Measurements from ENCODE around the gene RPGRIP1. TPM values are rescaled to one million over a fixed set of nuclear protein-coding genes. Genes with fewer than 3 reads are reported as not detected.

Gene RPGRIP1
- polyA plus RNA-seq, 1 of the 3 experiments (the other 2 are of a cell fraction) = not detected

DNA sequence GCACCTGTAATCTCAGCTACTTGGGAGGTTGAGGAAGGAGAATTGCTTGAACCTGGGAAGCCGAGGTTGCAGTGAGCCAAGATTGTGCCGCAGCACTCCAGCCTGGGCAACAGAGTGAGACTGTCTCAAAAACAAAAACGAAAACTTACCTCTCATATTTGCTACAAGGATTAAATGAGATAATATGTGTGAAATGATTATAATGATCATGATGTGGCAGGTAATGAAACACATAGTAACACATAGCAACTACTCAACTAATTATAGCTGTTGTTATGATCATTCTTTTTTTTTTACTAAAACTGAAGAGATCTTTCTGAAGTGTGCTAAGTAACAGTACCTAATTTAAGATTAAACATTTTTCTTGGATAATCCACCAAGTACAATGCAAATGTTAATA is 30.1 kb downstream of the RPGRIP1 start:
- H3K36me3 ChIP-seq (replicated peaks in 1 of 2; ENCODE audit: control insufficient read depth in 1 of 2, insufficient read depth in 2 of 2, low read length in 1 of 2) = no peaks in the 10 kb centered on the region
- WGBS (ENCODE audit: low lambda C conversion rate) = 66% methylated on average over 3 of the region's 3 CpGs
- no peaks in the 10 kb centered on the region for H4K20me1 ChIP-seq (ENCODE audit: insufficient read depth)
- H3K9me2 ChIP-seq = no peaks in the 10 kb centered on the region
- ChIA-PET POLR2A (no interaction called here), CTCF (no interaction called here)
- no peaks in the 10 kb centered on the region for H3K9me3 ChIP-seq
- no peak overlapping the region for H3K4me3 ChIP-seq (ENCODE audit: low read depth in 2 of 2, low read length in 1 of 2)
- no peak for DNase-seq
- H3K9ac ChIP-seq = no peak overlapping the region
- H3K27ac ChIP-seq (ENCODE audit: low read depth in 2 of 2, low read length in 1 of 2) = no peak overlapping the region
- H3K4me1 ChIP-seq (ENCODE audit: control insufficient read depth in 1 of 2, insufficient read depth in 2 of 2, low read depth in 1 of 2, low read length in 1 of 2) = no peaks in the 10 kb centered on the region; a peak in 1 of 4 replicates
- H3K79me2 ChIP-seq (ENCODE audit: insufficient read depth) = no peaks in the 10 kb centered on the region
- H3K27me3 ChIP-seq (ENCODE audit: insufficient read depth) = peaks cover 15% of the 10 kb centered on the region; the same call in 1 of the 2 replicates
- TF ChIP-seq FOSL2 (IDR thresholded peaks at IDR 0.05; ENCODE audit: borderline replicate concordance, low read depth) = no peak
- TF ChIP-seq, protein P1, sequence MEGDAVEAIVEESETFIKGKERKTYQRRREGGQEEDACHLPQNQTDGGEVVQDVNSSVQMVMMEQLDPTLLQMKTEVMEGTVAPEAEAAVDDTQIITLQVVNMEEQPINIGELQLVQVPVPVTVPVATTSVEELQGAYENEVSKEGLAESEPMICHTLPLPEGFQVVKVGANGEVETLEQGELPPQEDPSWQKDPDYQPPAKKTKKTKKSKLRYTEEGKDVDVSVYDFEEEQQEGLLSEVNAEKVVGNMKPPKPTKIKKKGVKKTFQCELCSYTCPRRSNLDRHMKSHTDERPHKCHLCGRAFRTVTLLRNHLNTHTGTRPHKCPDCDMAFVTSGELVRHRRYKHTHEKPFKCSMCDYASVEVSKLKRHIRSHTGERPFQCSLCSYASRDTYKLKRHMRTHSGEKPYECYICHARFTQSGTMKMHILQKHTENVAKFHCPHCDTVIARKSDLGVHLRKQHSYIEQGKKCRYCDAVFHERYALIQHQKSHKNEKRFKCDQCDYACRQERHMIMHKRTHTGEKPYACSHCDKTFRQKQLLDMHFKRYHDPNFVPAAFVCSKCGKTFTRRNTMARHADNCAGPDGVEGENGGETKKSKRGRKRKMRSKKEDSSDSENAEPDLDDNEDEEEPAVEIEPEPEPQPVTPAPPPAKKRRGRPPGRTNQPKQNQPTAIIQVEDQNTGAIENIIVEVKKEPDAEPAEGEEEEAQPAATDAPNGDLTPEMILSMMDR (IDR thresholded peaks at IDR 0.05) = no peak
- no peak for TF ChIP-seq NFIC (IDR thresholded peaks at IDR 0.05; ENCODE audit: borderline replicate concordance)
- TF ChIP-seq SMC3 (IDR thresholded peaks at IDR 0.05; ENCODE audit: low read depth, low read length) = no peak
- TF ChIP-seq MXI1 (IDR thresholded peaks at IDR 0.05; ENCODE audit: low read depth, low read length) = no peak
- TF ChIP-seq JUND (IDR thresholded peaks at IDR 0.05) = no peak
- TF ChIP-seq, protein P2, sequence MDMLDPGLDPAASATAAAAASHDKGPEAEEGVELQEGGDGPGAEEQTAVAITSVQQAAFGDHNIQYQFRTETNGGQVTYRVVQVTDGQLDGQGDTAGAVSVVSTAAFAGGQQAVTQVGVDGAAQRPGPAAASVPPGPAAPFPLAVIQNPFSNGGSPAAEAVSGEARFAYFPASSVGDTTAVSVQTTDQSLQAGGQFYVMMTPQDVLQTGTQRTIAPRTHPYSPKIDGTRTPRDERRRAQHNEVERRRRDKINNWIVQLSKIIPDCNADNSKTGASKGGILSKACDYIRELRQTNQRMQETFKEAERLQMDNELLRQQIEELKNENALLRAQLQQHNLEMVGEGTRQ (IDR thresholded peaks at IDR 0.05; ENCODE audit: borderline replicate concordance, low read depth, low read length) = no peak
- TF ChIP-seq, protein P3, sequence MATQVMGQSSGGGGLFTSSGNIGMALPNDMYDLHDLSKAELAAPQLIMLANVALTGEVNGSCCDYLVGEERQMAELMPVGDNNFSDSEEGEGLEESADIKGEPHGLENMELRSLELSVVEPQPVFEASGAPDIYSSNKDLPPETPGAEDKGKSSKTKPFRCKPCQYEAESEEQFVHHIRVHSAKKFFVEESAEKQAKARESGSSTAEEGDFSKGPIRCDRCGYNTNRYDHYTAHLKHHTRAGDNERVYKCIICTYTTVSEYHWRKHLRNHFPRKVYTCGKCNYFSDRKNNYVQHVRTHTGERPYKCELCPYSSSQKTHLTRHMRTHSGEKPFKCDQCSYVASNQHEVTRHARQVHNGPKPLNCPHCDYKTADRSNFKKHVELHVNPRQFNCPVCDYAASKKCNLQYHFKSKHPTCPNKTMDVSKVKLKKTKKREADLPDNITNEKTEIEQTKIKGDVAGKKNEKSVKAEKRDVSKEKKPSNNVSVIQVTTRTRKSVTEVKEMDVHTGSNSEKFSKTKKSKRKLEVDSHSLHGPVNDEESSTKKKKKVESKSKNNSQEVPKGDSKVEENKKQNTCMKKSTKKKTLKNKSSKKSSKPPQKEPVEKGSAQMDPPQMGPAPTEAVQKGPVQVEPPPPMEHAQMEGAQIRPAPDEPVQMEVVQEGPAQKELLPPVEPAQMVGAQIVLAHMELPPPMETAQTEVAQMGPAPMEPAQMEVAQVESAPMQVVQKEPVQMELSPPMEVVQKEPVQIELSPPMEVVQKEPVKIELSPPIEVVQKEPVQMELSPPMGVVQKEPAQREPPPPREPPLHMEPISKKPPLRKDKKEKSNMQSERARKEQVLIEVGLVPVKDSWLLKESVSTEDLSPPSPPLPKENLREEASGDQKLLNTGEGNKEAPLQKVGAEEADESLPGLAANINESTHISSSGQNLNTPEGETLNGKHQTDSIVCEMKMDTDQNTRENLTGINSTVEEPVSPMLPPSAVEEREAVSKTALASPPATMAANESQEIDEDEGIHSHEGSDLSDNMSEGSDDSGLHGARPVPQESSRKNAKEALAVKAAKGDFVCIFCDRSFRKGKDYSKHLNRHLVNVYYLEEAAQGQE (IDR thresholded peaks at IDR 0.05; ENCODE audit: low read depth, low read length) = no peak
- no peak for TF ChIP-seq TCF12 (IDR thresholded peaks at IDR 0.05)
- TF ChIP-seq FOXJ3 (CRISPR knock-in tag; IDR thresholded peaks at IDR 0.05) = no peak
- no peak for TF ChIP-seq MEF2A (IDR thresholded peaks at IDR 0.05; ENCODE audit: borderline replicate concordance, low read depth)
- TF ChIP-seq, protein P4, sequence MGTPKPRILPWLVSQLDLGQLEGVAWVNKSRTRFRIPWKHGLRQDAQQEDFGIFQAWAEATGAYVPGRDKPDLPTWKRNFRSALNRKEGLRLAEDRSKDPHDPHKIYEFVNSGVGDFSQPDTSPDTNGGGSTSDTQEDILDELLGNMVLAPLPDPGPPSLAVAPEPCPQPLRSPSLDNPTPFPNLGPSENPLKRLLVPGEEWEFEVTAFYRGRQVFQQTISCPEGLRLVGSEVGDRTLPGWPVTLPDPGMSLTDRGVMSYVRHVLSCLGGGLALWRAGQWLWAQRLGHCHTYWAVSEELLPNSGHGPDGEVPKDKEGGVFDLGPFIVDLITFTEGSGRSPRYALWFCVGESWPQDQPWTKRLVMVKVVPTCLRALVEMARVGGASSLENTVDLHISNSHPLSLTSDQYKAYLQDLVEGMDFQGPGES (IDR thresholded peaks at IDR 0.05; ENCODE audit: low read depth, low read length) = no peak
- TF ChIP-seq, protein P5, sequence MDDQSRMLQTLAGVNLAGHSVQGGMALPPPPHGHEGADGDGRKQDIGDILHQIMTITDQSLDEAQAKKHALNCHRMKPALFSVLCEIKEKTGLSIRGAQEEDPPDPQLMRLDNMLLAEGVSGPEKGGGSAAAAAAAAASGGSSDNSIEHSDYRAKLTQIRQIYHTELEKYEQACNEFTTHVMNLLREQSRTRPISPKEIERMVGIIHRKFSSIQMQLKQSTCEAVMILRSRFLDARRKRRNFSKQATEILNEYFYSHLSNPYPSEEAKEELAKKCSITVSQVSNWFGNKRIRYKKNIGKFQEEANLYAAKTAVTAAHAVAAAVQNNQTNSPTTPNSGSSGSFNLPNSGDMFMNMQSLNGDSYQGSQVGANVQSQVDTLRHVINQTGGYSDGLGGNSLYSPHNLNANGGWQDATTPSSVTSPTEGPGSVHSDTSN (IDR thresholded peaks at IDR 0.05) = no peak
- TF ChIP-seq, protein P6, sequence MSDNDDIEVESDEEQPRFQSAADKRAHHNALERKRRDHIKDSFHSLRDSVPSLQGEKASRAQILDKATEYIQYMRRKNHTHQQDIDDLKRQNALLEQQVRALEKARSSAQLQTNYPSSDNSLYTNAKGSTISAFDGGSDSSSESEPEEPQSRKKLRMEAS (IDR thresholded peaks at IDR 0.05; ENCODE audit: low read depth) = no peak
- no peak for TF ChIP-seq RXRA (IDR thresholded peaks at IDR 0.05; ENCODE audit: borderline replicate concordance, low read depth)
- no peak for TF ChIP-seq YY1 (IDR thresholded peaks at IDR 0.05; ENCODE audit: low read depth)
- TF ChIP-seq EP300 (IDR thresholded peaks at IDR 0.05; ENCODE audit: borderline replicate concordance in 1 of 2, low read depth in 1 of 2, low read length in 1 of 2) = no peak
- H2AFZ ChIP-seq (ENCODE audit: low read depth) = no peak overlapping the region
- no peaks in the 10 kb centered on the region for H3F3A ChIP-seq (replicated peaks; ENCODE audit: insufficient read depth)
- no peak overlapping the region for H3K4me2 ChIP-seq

Measured in SK-N-SH (cell line).